NCI-H774 (cell line): ENCODE measurements around the gene NFIA.
"Not testable (repeated sequence)": the region's sequence is repeated elsewhere in the genome, so short reads cannot be mapped to it uniquely, and the experiment has no call there.

ENCODE experiments used
- DNase-seq: peaks from one replicate; lab custom pipeline; 2025; lab: John Stamatoyannopoulos, UW

NFIA gene

GRCh38 chr1:61102041-61102440 is 19.7 kb downstream of the NFIA start:
- DNase-seq, result no peak

GRCh38 chr1:61102621-61103020 is 20.3 kb downstream of the NFIA start:
- no peak for DNase-seq

- no peak for DNase-seq
These were observed 21.9 kb downstream of the NFIA start for GRCh38 chr1:61104220-61104671.

GRCh38 chr1:61107638-61108037 is 25.3 kb downstream of the NFIA start:
- no peak for DNase-seq

- no peak for DNase-seq
These were observed 26.8 kb downstream of the NFIA start for GRCh38 chr1:61109158-61109557.

- DNase-seq, result no peak
These were observed 27.5 kb downstream of the NFIA start for GRCh38 chr1:61109910-61110309.

GRCh38 chr1:61110554-61110953 is 28.2 kb downstream of the NFIA start:
- no peak for DNase-seq

- DNase-seq, result no peak
These were observed 29.0 kb downstream of the NFIA start for GRCh38 chr1:61111084-61112004.

GRCh38 chr1:61114178-61114870 is 32.0 kb downstream of the NFIA start:
- no peak for DNase-seq

- no peak for DNase-seq
These were observed 33.1 kb downstream of the NFIA start for GRCh38 chr1:61115436-61115835.

GRCh38 chr1:61116421-61116820 is 34.1 kb downstream of the NFIA start:
- DNase-seq, result no peak

- no peak for DNase-seq
These were observed 34.9 kb downstream of the NFIA start for GRCh38 chr1:61117283-61117682.

GRCh38 chr1:61119085-61119484 is 36.7 kb downstream of the NFIA start:
- DNase-seq, result peak; percentile 31

GRCh38 chr1:61120246-61120840 is 38.0 kb downstream of the NFIA start:
- DNase-seq, result no peak

- DNase-seq, result no peak
These were observed 38.6 kb downstream of the NFIA start for GRCh38 chr1:61120998-61121397.

GRCh38 chr1:61121631-61122030 is 39.3 kb downstream of the NFIA start:
- DNase-seq, result no peak

- no peak for DNase-seq
These were observed 40.0 kb downstream of the NFIA start for GRCh38 chr1:61122389-61122788.

GRCh38 chr1:61123326-61123725 is 41.0 kb downstream of the NFIA start:
- DNase-seq, result no peak

- no peak for DNase-seq
These were observed 41.7 kb downstream of the NFIA start for GRCh38 chr1:61124078-61124477.

GRCh38 chr1:61124696-61125095 is 42.3 kb downstream of the NFIA start:
- DNase-seq, result no peak

GRCh38 chr1:61125263-61125662 is 42.9 kb downstream of the NFIA start:
- DNase-seq, result no peak

GRCh38 chr1:61125895-61126294 is 43.5 kb downstream of the NFIA start:
- DNase-seq, result no peak

GRCh38 chr1:61126843-61127242 is 44.5 kb downstream of the NFIA start:
- not testable (repeated sequence) for DNase-seq
